Activated naive CD8-positive, alpha-beta T cell treated with anti-CD3 and anti-CD28 coated beads, Interleukin-2, amount 50 U/mL, for 16 hours (primary cell): ENCODE data around the gene UBE2G1.

Experiments
- DNase-seq: peaks from one replicate; pipeline ENCODE4 v3.0.0-alpha.2; 2020; ENCODE audit warnings: low read depth, low spot score

UBE2G1 gene

GRCh38 chr17:4248504-4249277, 117.8 kb downstream of the UBE2G1 start:
- DNase-seq, result no peak

- no peak for DNase-seq
Measured at GRCh38 chr17:4247971-4248388, 118.5 kb downstream of the UBE2G1 start.

GRCh38 chr17:4247361-4247970, 119.0 kb downstream of the UBE2G1 start:
- DNase-seq, result no peak

GRCh38 chr17:4246674-4247073, 119.8 kb downstream of the UBE2G1 start:
- no peak for DNase-seq

GRCh38 chr17:4241535-4241934, 124.9 kb downstream of the UBE2G1 start:
- DNase-seq, result no peak

- DNase-seq, result no peak
Measured at GRCh38 chr17:4236456-4236855, 130.0 kb downstream of the UBE2G1 start.

- DNase-seq, result no peak
Measured at GRCh38 chr17:4235372-4236279, 130.8 kb downstream of the UBE2G1 start.

- no peak for DNase-seq
Measured at GRCh38 chr17:4234401-4234800, 132.1 kb downstream of the UBE2G1 start.

GRCh38 chr17:4233668-4234258, 132.7 kb downstream of the UBE2G1 start:
- DNase-seq, result no peak

- no peak for DNase-seq
Measured at GRCh38 chr17:4232168-4232813, 134.2 kb downstream of the UBE2G1 start.

- no peak for DNase-seq
Measured at GRCh38 chr17:4229627-4230541, 136.6 kb downstream of the UBE2G1 start.

GRCh38 chr17:4221899-4222659, 144.4 kb downstream of the UBE2G1 start:
- DNase-seq, result no peak

- DNase-seq, result no peak
Measured at GRCh38 chr17:4221163-4221562, 145.3 kb downstream of the UBE2G1 start.

- DNase-seq, result no peak
Measured at GRCh38 chr17:4220655-4221054, 145.8 kb downstream of the UBE2G1 start.
